ENCODE measurements around the gene SSX4B.
A peak's percentile ranks its signal among the peaks of the same experiment; 100 is the strongest.
"Not testable (repeated sequence)": the region's sequence is repeated elsewhere in the genome, so short reads cannot be mapped to it uniquely, and the experiment has no call there.

Gene SSX4B, protein sequence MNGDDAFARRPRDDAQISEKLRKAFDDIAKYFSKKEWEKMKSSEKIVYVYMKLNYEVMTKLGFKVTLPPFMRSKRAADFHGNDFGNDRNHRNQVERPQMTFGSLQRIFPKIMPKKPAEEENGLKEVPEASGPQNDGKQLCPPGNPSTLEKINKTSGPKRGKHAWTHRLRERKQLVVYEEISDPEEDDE

GRCh38 chrX:48411860-48412259 lies at the start of gene SSX4B:
SSX4B (minus strand) TSS chrX:48411960; CDS start chrX:48411372, 588 bp downstream.
- not testable (repeated sequence) for DNase-seq

- peak; percentile 21 for DNase-seq
These were observed 48.8 kb upstream of the SSX4B start for GRCh38 chrX:48460606-48461005.

DNA sequence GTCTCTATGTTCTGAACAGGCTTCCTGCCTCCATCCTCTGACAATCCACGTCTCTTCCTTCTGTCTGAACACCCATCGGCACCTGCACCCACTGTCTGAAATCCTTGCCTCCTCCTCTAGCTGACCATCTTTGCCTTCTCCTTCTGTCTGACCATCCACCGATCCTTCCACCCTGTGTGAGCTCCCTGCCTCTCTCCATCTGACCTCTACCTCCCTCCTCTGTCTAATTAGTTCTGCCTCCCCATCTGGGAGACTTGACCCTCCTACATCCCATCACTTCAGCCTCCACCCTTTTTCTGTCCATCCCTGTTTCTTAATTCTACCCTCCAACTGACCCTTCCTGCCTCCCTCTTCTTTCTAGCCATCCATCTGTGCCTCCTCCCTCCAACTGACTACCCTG lies 48.3 kb upstream of the SSX4B start:
- peak; percentile 30 for DNase-seq

DNA sequence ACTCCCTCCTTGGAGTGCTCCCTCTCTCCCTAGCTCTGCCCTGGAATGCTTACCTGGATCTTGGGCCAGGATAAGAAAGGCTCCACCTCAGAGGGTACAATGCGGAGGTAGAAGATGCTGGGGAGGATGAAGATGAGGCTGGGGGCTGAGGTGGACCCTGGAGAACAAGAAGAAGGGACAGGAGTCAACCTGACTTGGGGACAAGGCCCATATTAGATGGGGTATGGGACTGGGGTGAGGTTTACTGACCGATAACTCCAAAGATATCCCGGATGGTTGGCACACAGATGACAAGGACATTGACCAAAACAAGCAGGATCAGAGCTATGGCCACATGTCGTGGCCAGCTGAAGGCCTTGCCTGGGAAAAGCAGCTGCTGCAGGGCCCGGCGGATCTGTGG lies 47.7 kb upstream of the SSX4B start:
- peak; percentile 24 for DNase-seq

DNA sequence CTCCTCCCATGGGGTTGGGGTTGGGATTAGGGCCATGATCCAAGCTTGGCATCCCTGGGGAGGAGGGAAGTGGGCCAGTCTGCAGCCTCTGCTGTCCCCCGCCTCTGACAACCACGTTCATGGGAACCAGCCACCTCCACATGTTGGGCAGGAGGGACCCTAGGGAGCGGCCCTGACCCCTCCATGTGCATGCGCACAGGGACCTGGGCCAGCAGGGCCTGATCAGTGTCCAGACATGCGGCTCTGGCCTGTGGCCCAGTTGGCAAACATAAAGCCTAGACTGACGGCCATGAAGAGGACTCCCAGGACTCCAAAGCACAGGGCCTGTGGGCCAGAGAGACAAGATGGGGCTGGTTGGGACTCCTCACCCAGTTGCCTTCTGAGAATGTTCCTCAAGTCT lies 47.0 kb upstream of the SSX4B start:
- DNase-seq: no peak

DNA sequence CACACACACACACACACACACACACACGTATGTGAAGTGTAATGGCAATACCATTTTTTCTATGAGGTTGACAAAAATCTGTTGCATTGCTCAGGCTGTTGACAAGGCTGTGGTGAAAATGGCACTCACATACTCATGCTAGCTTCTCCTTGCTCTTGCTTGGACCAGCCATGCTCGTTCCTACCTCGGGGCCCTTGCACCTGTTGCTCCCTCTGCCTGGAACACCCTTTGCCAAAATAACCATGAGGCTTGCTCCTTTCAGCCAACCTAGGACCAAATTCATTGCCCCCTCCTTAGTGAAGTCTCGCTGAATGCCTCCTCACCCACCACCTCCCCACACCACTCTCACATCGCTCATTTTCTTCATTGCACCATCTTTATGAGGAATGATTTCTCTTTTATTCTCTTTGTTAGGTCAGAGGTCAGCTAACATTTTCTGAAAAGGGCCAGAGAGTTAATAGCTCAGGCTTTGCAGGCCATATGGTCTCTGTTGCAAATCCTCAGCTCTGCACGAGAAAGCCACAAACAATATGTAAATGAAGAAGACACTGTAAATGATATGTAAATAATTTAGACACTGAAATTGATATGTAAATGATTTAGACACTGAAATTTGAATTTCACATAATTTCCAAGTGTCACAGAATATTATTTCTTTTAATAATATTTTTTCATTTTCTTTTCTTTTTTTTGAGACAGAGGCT lies 45.0 kb upstream of the SSX4B start:
- no peak for DNase-seq

- no peak for DNase-seq
These were observed 39.9 kb upstream of the SSX4B start for GRCh38 chrX:48451708-48452107.

DNA sequence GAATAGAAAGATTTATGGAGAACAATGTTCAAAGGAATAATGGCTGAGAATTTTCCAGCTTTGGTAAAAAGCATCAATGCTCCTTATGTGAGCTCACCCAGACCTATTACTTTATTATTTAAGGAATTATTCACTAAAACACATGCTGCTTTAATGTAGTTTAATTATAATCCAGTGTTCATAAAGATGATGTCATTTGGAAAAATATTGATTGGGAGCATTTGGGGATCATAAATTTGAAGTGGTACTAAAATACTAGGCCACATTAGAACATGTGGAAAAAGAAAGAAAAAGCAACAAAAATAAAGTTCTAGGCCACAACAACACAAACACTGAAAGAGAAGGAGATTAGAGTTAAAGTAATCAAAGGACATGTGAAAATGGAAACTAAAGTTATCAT lies 38.3 kb upstream of the SSX4B start:
- DNase-seq: no peak

DNA sequence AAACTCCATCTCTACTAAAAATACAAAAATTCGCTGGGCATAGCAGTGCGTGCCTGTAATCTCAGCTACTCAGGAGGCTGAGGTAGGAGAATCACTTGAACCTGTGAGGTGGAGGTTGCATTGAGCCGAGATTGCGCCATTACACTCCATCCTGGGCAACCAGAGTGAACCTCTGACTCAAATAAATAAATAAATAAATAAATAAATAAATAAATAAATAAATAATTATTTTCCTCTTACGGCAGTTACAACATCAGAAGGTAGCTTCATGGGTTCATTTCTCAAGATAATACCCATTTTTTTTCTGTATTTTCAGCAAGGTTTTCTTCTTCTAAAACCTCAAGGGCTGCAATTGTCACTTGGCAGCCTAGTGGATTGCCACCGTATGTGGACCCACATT lies 35.4 kb upstream of the SSX4B start:
- not testable (repeated sequence) for DNase-seq

DNA sequence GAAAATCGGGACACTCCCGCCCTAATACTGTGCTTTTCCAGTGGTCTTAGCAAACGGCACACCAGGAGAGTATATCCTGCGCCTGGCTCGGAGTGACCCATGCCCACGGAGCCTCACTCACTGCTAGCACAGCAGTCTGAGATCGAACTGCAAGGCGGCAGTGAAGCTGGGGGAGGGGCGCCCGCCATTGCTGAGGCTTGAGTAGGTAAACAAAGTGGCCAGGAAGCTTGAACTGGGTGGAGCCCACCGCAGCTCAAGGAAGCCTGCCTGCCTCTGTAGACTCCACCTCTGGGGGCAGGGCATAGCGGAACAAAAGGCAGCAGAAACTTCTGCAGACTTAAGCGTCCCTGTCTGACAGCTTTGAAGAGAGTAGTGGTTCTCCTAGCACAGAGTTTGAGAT lies 22.0 kb upstream of the SSX4B start:
- DNase-seq: not testable (repeated sequence)

GRCh38 chrX:48430166-48430565 lies 18.4 kb upstream of the SSX4B start:
- DNase-seq: not testable (repeated sequence)

DNA sequence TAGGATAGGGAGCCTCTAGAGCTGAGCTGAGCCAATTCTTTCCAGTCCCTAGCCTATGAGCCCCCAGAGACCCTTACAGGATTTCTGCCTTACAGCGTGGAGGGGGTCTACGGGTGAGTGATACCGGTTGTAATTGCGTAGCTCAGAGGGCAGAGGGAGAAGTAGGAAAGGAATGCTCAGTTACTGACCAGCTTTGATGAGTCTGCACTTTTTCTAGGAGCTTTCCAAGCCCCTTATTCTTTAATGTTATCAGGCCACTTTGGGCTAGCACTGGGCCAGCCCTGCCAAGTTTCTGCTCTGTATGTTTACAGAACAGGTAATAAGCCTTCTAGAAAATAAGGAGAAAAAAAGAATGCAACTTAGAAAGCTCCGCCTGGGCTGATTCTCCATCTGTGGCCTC lies 17.8 kb upstream of the SSX4B start:
- not testable (repeated sequence) for DNase-seq

DNA sequence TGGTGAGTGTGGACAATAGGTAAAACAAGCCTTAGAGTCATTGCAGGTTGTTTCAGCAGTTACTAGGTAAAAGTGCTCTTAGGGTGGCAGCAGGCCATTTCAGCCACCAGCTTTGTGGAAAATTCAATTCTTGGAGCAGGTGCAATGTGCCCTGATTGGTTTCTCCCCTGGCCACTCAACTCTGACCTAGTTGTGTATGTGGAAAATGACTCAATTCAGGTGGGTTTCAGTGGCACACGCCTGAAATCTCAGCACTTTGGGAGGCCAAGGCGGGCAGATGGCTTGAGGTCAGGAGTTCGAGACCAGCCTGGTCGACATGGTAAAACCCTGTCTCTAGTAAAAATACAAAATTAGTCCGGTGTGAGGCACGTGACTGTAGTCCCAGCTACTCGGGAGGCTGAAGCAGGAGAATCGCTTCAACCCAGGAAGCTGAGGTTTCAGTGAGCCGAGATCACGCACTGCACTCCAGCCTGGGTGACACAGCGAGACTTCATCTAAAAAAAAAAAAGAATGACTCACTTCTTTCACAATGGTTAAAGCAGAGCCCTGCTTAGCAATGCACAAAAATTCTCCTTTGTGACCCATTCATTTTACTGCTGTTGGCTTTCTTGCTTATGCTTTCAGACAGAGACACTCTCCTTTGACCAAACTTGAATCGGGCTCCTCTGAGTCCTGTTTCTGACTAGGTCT lies 15.4 kb upstream of the SSX4B start:
- not testable (repeated sequence) for DNase-seq

GRCh38 chrX:48397825-48398224 lies 13.9 kb downstream of the SSX4B start:
- DNase-seq: not testable (repeated sequence)

DNA sequence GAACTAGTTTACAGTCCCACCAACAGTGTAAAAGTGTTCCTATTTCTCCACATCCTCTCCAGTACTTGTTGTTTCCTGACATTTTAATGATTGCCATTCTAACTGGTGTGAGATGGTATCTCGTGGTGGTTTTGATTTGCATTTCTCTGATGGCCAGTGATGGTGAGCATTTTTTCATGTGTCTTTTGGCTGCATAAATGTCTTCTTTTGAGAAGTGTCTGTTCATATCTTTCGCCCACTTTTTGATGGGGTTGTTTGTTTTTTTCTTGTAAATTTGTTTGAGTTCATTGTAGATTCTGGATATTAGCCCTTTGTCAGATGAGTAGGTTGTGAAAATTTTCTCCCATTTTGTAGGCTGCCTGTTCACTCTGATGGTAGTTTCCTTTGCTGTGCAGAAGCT lies 14.8 kb downstream of the SSX4B start:
- DNase-seq: not testable (repeated sequence)

DNA sequence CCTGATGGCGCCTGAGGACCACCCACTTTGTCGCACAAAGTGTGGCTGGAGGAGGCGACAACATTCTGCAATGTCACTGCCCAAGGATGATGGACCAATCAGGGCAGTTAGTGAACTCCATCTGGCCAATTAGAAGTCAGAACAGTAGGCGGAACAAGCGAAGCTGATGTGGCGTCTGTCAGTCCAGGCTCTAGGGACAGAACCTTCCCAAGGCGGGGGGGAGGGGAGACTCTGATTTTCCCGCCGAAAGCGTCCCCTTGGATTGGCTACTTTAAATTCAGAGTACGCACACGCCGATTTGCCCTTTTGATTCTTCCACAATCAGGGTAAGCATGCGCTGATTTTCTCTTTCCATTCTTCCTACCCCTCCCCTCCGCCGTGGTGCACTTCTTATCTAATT lies 28.5 kb downstream of the SSX4B start, which contains the start of gene SSX4:
TSS of gene SSX4 (plus strand) at position 301 of the 400 bp plus-strand sequence. CDS start 515 bp downstream, outside the sequence.
- not testable (repeated sequence) for DNase-seq

DNA sequence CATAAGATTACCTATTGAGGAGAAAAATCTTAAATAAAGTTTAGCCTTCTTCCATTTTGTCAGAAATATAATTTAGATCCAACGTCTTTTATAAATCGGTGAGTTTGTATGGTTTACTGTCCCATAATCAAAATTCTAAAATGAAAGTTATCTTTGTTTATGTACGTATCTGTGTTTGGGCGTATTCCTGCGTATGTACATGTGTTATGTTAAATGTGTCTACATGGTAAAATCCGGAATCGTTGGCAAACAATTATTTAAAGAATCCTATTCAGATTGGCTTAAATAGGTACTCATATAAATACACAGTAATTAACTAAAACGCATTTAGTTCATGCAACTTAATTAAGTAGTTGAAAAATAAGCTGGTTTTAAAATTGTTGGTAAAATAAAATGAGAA lies 41.4 kb downstream of the SSX4B start:
- not testable (repeated sequence) for DNase-seq

- not testable (repeated sequence) for DNase-seq
These were observed 43.9 kb downstream of the SSX4B start for GRCh38 chrX:48367717-48368408.

GRCh38 chrX:48359281-48359680 lies 52.5 kb downstream of the SSX4B start:
- not testable (repeated sequence) for DNase-seq

DNA sequence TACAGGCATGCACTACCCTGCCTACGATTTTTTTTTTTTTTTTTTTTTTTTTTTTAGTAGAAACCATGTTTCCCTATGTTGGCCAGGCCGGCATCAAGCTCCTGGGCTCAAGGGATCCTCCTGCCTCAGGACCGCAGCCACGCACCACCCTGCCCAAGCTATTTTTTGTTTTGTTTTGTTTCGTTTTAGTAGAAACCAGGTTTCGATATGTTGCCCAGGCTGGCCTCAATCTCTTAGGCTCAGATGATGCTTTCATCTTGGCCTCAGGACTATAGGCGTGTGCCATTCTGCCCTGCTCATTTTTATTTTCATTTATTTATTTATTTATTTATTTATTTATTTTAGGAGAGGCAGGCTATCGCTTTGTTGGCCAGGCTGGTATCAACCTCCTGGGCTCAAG lies 54.1 kb downstream of the SSX4B start:
- no peak for DNase-seq

- DNase-seq: not testable (repeated sequence)
These were observed 55.3 kb downstream of the SSX4B start, which contains the start of gene SSX3 for GRCh38 chrX:48356315-48357094. SSX3 (minus strand) TSS chrX:48356703; CDS start chrX:48355249, 1,454 bp downstream.
